Right ventricle myocardium inferior (tissue), 1 donor: ENCODE data around the gene ASPHD1. TPM values are rescaled to one million over a fixed set of nuclear protein-coding genes. Genes with fewer than 3 reads are reported as not detected.
"Not testable (repeated sequence)": the region's sequence is repeated elsewhere in the genome, so short reads cannot be mapped to it uniquely, and the experiment has no call there.

ENCODE experiments used
- ATAC-seq: fragments of 200-7000 bp; cut with Tn5 transposase; one replicate; pipeline ENCODE4 v1.9.1; 2020; ENCODE audit warnings: mild to moderate bottlenecking, moderate library complexity
- DNase-seq: peaks from one replicate; pipeline ENCODE4 v3.0.0; 2021; ENCODE audit errors: missing footprints
- intact Hi-C: fragments of 100-400 bp; cut with DNase I; formaldehyde crosslinking; loops from one replicate; pipeline ENCODE4 v1.11.0; 2022
- total RNA-seq: library from RNA; stranded (reverse); fragmentation: NEBNext Ultra II Directional; extraction: Animal tissue kit (Norgen Biotek cat#: 25700); gene quantifications from one replicate; pipeline ENCODE4 v1.2.1, GENCODE V29; 2021
- donor health status: DM: no; HTN: yes; CAD: no; lungs with severe emphysema.

ASPHD1 gene
- total RNA-seq, 1 donor from 2014 or later: 0.19 TPM

DNA sequence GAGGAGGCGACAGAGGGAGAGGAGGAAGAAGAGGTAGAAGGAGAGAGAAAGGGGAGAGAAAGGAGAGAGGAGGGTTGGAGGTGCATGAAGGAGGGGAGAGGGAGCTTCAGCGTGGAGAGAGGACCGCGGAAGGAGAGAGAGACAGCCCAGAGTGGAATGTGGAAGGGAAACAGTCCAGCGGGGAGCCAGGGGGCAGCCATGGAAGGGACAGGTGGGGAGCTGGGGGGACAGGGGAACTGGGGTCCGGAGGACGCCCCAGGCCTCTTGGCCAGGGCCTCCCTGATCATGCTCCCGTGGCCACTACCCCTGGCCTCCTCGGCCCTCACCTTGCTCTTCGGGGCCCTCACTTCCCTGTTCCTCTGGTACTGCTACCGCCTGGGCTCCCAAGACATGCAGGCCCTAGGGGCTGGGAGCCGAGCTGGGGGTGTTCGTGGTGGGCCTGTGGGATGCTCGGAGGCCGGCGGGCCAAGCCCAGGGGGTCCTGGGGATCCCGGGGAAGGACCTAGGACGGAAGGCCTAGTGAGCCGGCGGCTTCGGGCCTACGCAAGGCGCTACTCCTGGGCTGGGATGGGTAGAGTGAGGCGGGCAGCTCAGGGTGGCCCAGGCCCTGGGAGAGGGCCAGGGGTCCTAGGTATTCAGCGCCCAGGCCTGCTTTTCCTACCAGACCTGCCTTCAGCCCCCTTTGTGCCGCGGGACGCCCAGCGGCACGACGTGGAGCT lies 759 bp downstream of the ASPHD1 start:
- intact Hi-C loops: no loop called here
- ATAC-seq (no peak), DNase-seq (no peak)

GRCh38 chr16:29901607-29901945 lies 1.3 kb downstream of the ASPHD1 start:
- ATAC-seq (no peak), DNase-seq (no peak)
- intact Hi-C loops: no loop called here

- ATAC-seq (no peak), DNase-seq (no peak)
- intact Hi-C loops: no loop called here
Observed at GRCh38 chr16:29903590-29903989, 3.3 kb downstream of the ASPHD1 start.

DNA sequence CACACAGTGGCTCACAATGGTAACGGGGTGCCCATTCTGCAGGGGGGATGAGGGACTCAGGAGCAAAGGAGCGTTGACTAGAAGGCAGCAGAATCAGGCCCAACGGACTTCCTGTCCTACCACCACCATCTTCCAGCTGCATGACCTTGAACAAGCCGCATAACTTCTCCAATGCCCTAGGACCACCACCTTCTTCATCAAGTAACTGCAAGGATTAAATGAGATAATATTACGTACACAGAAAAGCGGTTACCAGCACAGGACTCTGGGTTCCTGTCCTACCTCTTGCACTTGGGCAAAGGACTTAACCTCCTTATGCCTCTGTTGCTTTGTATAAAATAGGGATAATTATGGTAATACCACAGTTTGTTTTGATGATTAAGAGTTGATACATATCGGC lies 4.7 kb downstream of the ASPHD1 start:
- ATAC-seq (no peak), DNase-seq (no peak)
- intact Hi-C loops: no loop called here

DNA sequence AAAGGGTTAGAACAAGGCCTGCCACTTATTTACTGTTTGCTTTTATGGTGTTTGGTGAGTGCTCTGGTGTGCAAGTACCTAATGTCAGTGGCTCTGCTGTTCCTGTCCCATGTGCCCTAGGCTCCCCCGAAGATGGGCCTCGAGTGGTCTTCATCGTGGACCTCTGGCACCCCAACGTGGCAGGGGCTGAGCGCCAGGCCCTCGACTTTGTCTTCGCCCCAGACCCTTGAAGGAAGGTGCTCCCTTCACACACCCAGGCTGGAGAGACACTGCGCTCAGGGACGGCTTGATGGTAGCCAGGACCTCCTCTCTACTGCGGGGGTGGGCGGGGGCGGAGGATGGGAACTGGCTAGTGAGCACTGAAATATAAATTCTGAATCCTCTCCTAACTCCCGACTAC lies 5.4 kb downstream of the ASPHD1 start:
- DNase-seq (no peak), ATAC-seq (no peak)
- intact Hi-C loops: no loop called here

- intact Hi-C loops: no loop called here
- ATAC-seq: peak; percentile 8
Observed at GRCh38 chr16:29906520-29907244, 6.4 kb downstream of the ASPHD1 start.

GRCh38 chr16:29907973-29908372 lies 7.7 kb downstream of the ASPHD1 start:
- intact Hi-C loops: no loop called here
- ATAC-seq: no peak
- no peak for DNase-seq

More at GRCh38 chr16:29906520-29907244, 6.4 kb downstream of the ASPHD1 start:
- DNase-seq: no peak

- intact Hi-C loops: no loop called here
- DNase-seq (no peak), ATAC-seq (no peak)
Observed at GRCh38 chr16:29908719-29909220, 8.5 kb downstream of the ASPHD1 start.

DNA sequence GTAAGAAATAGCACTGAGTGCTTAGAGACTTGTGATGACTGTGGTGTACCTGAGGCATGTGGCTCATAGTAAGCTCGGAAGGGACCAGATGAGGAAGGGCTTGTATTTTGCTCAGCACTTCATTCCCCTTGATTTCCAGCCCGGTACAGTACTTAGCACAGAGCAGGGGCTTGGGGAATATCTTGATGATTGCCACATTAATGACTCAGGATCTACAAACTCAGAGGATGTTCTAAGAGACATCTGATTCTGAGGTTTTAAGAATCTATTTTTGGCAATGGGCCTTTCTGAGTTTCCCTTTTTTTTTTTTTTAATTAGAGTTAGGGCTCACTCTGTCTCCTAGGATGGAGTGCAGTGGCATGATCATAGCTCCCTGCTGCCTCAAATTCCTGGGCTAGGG lies 9.1 kb downstream of the ASPHD1 start:
- no peak for ATAC-seq
- intact Hi-C loops: no loop called here
- no peak for DNase-seq

GRCh38 chr16:29909851-29910250 lies 9.6 kb downstream of the ASPHD1 start:
- ATAC-seq, DNase-seq, intact Hi-C loops: not testable (repeated sequence)

GRCh38 chr16:29910819-29911675 lies 10.8 kb downstream of the ASPHD1 start:
- intact Hi-C loops: no loop called here
- no peak for DNase-seq
- no peak for ATAC-seq

DNA sequence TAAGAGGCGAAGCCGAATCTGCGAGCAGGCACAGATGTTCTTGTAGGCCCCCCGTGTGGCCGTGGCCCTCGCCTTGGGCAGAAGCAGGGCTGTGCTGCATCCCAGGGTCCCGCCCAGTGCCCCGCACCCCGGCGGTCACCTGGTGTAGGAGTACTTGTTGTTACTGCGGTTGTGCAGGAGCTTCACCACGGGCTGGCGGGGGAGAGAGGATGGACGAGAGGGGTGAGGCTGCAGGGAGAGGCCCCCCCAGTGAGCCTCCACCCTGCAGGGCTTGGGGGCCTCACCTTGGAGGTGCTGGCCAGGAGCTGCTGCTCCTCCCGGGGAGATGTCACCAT lies 11.4 kb downstream of the ASPHD1 start:
- ATAC-seq (no peak), DNase-seq (no peak)
- intact Hi-C loops: no loop called here

DNA sequence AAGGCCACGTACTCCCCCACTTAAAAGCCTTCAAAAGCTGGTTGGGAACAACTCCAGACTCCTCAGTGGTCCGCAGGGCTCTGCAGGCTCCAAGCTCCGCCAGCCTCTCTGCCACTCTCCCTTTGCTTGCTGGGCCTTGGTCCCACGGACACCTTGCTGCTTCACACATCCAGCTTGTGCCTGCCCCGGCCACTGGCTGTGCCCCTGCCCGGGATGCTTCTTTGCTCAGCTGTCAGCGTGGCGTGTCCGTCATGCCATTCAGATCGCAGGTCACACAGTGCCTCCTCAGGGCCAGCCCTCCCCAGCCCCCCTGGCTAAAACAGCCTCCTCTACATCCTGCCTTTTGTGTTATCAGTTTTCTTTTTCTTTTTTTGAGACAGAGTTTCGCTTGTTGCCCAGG lies 11.8 kb downstream of the ASPHD1 start:
- intact Hi-C loops: no loop called here
- ATAC-seq (no peak), DNase-seq (no peak)

DNA sequence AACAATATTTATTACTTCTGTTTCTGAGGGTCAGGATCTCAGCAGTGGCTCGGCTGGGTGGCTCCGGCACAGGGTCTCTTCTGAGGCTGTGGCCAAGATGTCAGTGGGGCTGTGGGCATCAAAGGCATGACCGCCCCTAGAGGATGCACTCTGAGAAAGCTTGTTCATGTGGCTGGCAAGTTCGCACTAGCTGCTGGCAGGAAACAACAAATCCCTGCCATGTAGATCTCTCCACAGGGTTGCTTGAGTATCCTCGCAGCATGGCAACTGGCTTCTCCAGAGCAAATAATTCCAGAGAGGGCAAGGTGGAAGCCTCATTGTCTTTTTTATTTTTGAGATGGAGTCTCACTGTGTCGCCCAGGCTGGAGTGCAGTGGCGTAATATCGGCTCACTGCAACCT lies 13.2 kb downstream of the ASPHD1 start:
- intact Hi-C loops: no loop called here
- ATAC-seq (no peak), DNase-seq (no peak)

- no peak for DNase-seq
- ATAC-seq: no peak
- intact Hi-C loops: no loop called here
Observed at GRCh38 chr16:29915590-29916247, 15.4 kb downstream of the ASPHD1 start.

DNA sequence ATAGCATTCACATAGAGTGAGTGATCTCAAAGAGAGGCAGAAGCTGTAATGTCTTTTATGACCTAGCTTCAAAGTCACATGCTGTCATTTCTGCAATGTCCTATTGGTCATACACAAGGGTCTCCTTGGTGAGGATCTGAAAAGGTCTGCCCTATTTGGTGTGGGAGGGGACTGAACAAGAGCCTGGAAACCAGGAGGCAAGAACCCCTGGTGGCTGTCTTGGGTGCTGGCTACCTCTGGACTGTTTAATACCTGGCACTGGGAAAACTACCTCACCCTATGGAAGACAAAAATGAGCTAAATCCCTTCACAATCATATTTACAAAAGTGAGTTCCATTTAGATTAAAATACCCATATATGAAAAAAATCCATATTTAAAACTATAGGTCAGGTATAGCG lies 16.7 kb downstream of the ASPHD1 start:
- no peak for DNase-seq
- no peak for ATAC-seq

DNA sequence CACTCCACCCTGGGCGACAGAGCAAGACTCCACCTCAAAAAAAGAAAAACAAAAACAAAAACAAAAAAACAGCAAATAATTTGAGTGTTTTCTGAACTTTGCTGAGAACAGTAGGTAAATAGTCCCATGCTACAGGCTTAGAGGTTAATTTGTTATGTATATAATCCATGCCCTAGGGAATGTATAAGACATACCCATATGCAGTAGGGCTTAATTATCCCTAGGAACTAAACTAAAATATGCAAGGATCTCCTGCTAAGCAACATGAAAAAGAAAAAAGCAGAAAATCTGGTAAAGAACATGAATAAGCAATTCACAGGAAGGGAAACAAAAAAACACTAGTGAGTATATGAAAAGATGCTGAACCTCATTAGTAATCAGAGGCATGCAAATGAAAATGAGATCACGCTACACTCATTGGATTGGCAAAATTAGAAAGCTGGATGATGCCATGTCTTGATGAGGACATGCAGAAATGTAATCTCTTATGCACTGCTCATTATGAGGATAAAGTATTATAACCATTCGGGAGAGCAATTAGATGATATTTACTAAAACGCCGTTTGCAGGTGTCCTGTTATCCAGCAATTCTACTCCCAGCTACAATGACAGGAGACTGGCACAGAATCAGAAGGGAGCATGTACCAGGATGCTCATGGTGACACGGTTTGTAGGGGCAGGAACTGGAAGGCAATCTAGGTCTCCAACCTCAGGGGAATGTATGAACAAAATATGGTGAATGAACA lies 20.2 kb downstream of the ASPHD1 start:
- no peak for DNase-seq
- no peak for ATAC-seq
- intact Hi-C loops: no loop called here

More for the DNA sequence above, 16.7 kb downstream of the ASPHD1 start:
- intact Hi-C loops: no loop called here

GRCh38 chr16:29921034-29921385 lies 20.7 kb downstream of the ASPHD1 start:
- intact Hi-C loops: no loop called here

GRCh38 chr16:29922326-29922725 lies 22.0 kb downstream of the ASPHD1 start:
- intact Hi-C loops: no loop called here
- ATAC-seq (no peak), DNase-seq (no peak)

More at GRCh38 chr16:29921034-29921385, 20.7 kb downstream of the ASPHD1 start:
- DNase-seq (no peak), ATAC-seq (no peak)
